Measurements from ENCODE around the gene LIMS2. TPM values are rescaled to one million over a fixed set of nuclear protein-coding genes. Genes with fewer than 3 reads are reported as not detected.
A peak's percentile ranks its signal among the peaks of the same experiment; 100 is the strongest.

The LIMS2 gene
- total and polyA plus RNA-seq, 3 experiments from 2014 or later = 3.1 to 6.1 (median 5.9) TPM

GRCh38 chr2:127644066-127645025 lies 31.0 kb downstream of the LIMS2 start:
- ChIA-PET CTCF (interaction anchor here (0.8 to 1.2 kb wide), 2 partner anchors 53 to 58 kb away, joined by 3 to 4 read pairs; no protein-coding TSS in a partner anchor), POLR2A (no interaction called here)
- H3K27me3 ChIP-seq (ENCODE audit: insufficient read depth, low read length, poor library complexity, severe bottlenecking) = no peaks in the 10 kb centered on the region
- peak overlapping the region in 1 of 8 donors; percentile 38 for H3K27ac Mint-ChIP-seq
- no peaks in the 10 kb centered on the region for H3K9me3 ChIP-seq (ENCODE audit: low read length)
- no peaks in the 10 kb centered on the region for H3K27me3 Mint-ChIP-seq
- DNase-seq = no peak
- peaks cover 0 to 46% (median 10%) of the 10 kb centered on the region in 3 donors for H3K4me1 Mint-ChIP-seq
- H3K9me3 Mint-ChIP-seq = no peaks in the 10 kb centered on the region
- no peaks in the 10 kb centered on the region for H3K36me3 ChIP-seq (ENCODE audit: insufficient read depth, low read length)
- H3K4me1 ChIP-seq (ENCODE audit: insufficient read depth, low read length) = peaks cover 37% of the 10 kb centered on the region
- no peaks in the 10 kb centered on the region for H3K36me3 Mint-ChIP-seq
- H3K4me3 Mint-ChIP-seq = no peak overlapping the region
- H3K4me3 ChIP-seq (ENCODE audit: low read length) = no peak overlapping the region
- H3K27ac ChIP-seq (ENCODE audit: low read depth, low read length) = no peak overlapping the region

GRCh38 chr2:127643439-127644065 lies 31.8 kb downstream of the LIMS2 start:
- CTCF ChIA-PET = no interaction called here
- peaks cover 42% of the 10 kb centered on the region for H3K4me1 ChIP-seq (ENCODE audit: insufficient read depth, low read length)
- H3K9me3 Mint-ChIP-seq = no peaks in the 10 kb centered on the region
- no peaks in the 10 kb centered on the region for H3K9me3 ChIP-seq (ENCODE audit: low read length)
- H3K27ac Mint-ChIP-seq = peak overlapping the region in 1 of 8 donors; percentile 26
- H3K27ac ChIP-seq (ENCODE audit: low read depth, low read length) = no peak overlapping the region
- no peak for DNase-seq
- peaks cover 0 to 44% (median 9%) of the 10 kb centered on the region in 3 donors for H3K4me1 Mint-ChIP-seq
- no peak overlapping the region for H3K4me3 ChIP-seq (ENCODE audit: low read length)
- H3K36me3 ChIP-seq (ENCODE audit: insufficient read depth, low read length) = no peaks in the 10 kb centered on the region
- H3K27me3 Mint-ChIP-seq = no peaks in the 10 kb centered on the region
- H3K4me3 Mint-ChIP-seq = no peak overlapping the region
- peaks cover 0 to 1% (median 0%) of the 10 kb centered on the region in 3 donors for H3K36me3 Mint-ChIP-seq
- POLR2A ChIA-PET = no interaction called here
- no peaks in the 10 kb centered on the region for H3K27me3 ChIP-seq (ENCODE audit: insufficient read depth, low read length, poor library complexity, severe bottlenecking)

GRCh38 chr2:127642706-127643438 lies 32.5 kb downstream of the LIMS2 start:
- Histone ChIP-seq H3K4me1 (ENCODE audit: insufficient read depth, low read length) (peaks cover 48% of the 10 kb centered on the region), H3K36me3 (ENCODE audit: insufficient read depth, low read length) (no peaks in the 10 kb centered on the region), H3K4me3 (ENCODE audit: low read length) (no peak overlapping the region), H3K9me3 (ENCODE audit: low read length) (no peaks in the 10 kb centered on the region), H3K27ac (ENCODE audit: low read depth, low read length) (no peak overlapping the region), H3K27me3 (ENCODE audit: insufficient read depth, low read length, poor library complexity, severe bottlenecking) (no peaks in the 10 kb centered on the region)
- CTCF ChIA-PET = no interaction called here
- POLR2A ChIA-PET = no interaction called here
- H3K4me1 Mint-ChIP-seq = peaks cover 0 to 46% (median 12%) of the 10 kb centered on the region in 3 donors
- no peak overlapping the region for H3K4me3 Mint-ChIP-seq
- H3K36me3 Mint-ChIP-seq = peaks cover 0 to 1% (median 0%) of the 10 kb centered on the region in 3 donors
- no peaks in the 10 kb centered on the region for H3K9me3 Mint-ChIP-seq
- no peak for DNase-seq
- peak overlapping the region in 1 of 8 donors; percentile 26 for H3K27ac Mint-ChIP-seq
- no peaks in the 10 kb centered on the region for H3K27me3 Mint-ChIP-seq

GRCh38 chr2:127641846-127642507 lies 33.4 kb downstream of the LIMS2 start:
- H3K27me3 Mint-ChIP-seq = no peaks in the 10 kb centered on the region
- H3K4me3 Mint-ChIP-seq = peak overlapping the region in 5 of 7 donors; percentile 19 to 82 (median 53)
- Histone ChIP-seq H3K9me3 (ENCODE audit: low read length) (no peaks in the 10 kb centered on the region), H3K4me3 (ENCODE audit: low read length) (peak overlapping the region; percentile 58), H3K36me3 (ENCODE audit: insufficient read depth, low read length) (no peaks in the 10 kb centered on the region), H3K4me1 (ENCODE audit: insufficient read depth, low read length) (peaks cover 57% of the 10 kb centered on the region), H3K27ac (ENCODE audit: low read depth, low read length) (no peak overlapping the region), H3K27me3 (ENCODE audit: insufficient read depth, low read length, poor library complexity, severe bottlenecking) (no peaks in the 10 kb centered on the region)
- DNase-seq = peak in 3 of 5 donors; percentile 24 to 65 (median 58)
- H3K27ac Mint-ChIP-seq = peak overlapping the region in 4 of 8 donors; percentile 23 to 72 (median 44)
- CTCF ChIA-PET = interaction anchor here (0.7 to 3.6 kb wide), 2 partner anchors 8 to 51 kb away, joined by 3 to 15 read pairs; no protein-coding TSS in a partner anchor
- peaks cover 0 to 1% (median 0%) of the 10 kb centered on the region in 3 donors for H3K36me3 Mint-ChIP-seq
- POLR2A ChIA-PET = interaction anchor here (1.1 kb wide), 1 partner anchor 115 kb away, joined by 3 read pairs; the partner anchor contains the start of gene IWS1
- no peaks in the 10 kb centered on the region for H3K9me3 Mint-ChIP-seq
- H3K4me1 Mint-ChIP-seq = peaks cover 0 to 52% (median 14%) of the 10 kb centered on the region in 3 donors

GRCh38 chr2:127641133-127641532 lies 34.2 kb downstream of the LIMS2 start:
- Histone ChIP-seq H3K27me3 (ENCODE audit: insufficient read depth, low read length, poor library complexity, severe bottlenecking) (no peaks in the 10 kb centered on the region), H3K9me3 (ENCODE audit: low read length) (no peaks in the 10 kb centered on the region), H3K4me3 (ENCODE audit: low read length) (peak overlapping the region; percentile 58), H3K4me1 (ENCODE audit: insufficient read depth, low read length) (peaks cover 65% of the 10 kb centered on the region), H3K36me3 (ENCODE audit: insufficient read depth, low read length) (no peaks in the 10 kb centered on the region), H3K27ac (ENCODE audit: low read depth, low read length) (no peak overlapping the region)
- Mint-ChIP-seq H3K4me3 (peak overlapping the region in 3 of 7 donors; percentile 28 to 63 (median 36)), H3K27ac (peak overlapping the region in 3 of 8 donors; percentile 29 to 61 (median 45)), H3K4me1 (peaks cover 0 to 57% (median 15%) of the 10 kb centered on the region in 3 donors), H3K9me3 (no peaks in the 10 kb centered on the region), H3K27me3 (no peaks in the 10 kb centered on the region), H3K36me3 (peaks cover 0 to 1% (median 0%) of the 10 kb centered on the region in 3 donors)
- CTCF ChIA-PET = interaction anchor here (3.6 kb wide), 1 partner anchor 9 kb away, joined by 15 read pairs; no protein-coding TSS in a partner anchor
- POLR2A ChIA-PET = interaction anchor here (1.1 kb wide), 1 partner anchor 115 kb away, joined by 3 read pairs; the partner anchor contains the start of gene IWS1
- DNase-seq = no peak

GRCh38 chr2:127640082-127641072 lies 35.0 kb downstream of the LIMS2 start:
- no peak for DNase-seq
- Mint-ChIP-seq H3K27ac (peak overlapping the region in 5 of 8 donors; percentile 22 to 61 (median 45)), H3K36me3 (peaks cover 0 to 1% (median 0%) of the 10 kb centered on the region in 3 donors), H3K27me3 (no peaks in the 10 kb centered on the region), H3K4me3 (peak overlapping the region in 4 of 7 donors; percentile 28 to 63 (median 35)), H3K9me3 (no peaks in the 10 kb centered on the region), H3K4me1 (peaks cover 0 to 58% (median 15%) of the 10 kb centered on the region in 3 donors)
- CTCF ChIA-PET = interaction anchor here (0.9 to 3.6 kb wide), 2 partner anchors 10 to 14 kb away, joined by 3 to 15 read pairs; no protein-coding TSS in a partner anchor
- POLR2A ChIA-PET = no interaction called here
- Histone ChIP-seq H3K4me3 (ENCODE audit: low read length) (peak overlapping the region; percentile 58), H3K27ac (ENCODE audit: low read depth, low read length) (no peak overlapping the region), H3K9me3 (ENCODE audit: low read length) (no peaks in the 10 kb centered on the region), H3K4me1 (ENCODE audit: insufficient read depth, low read length) (peaks cover 73% of the 10 kb centered on the region), H3K27me3 (ENCODE audit: insufficient read depth, low read length, poor library complexity, severe bottlenecking) (no peaks in the 10 kb centered on the region), H3K36me3 (ENCODE audit: insufficient read depth, low read length) (no peaks in the 10 kb centered on the region)
